NCI-H1694 treated with DMSO at 0.1 percent for 48 hours (cell line): Measurements from ENCODE around the gene DDX24.
"Not testable (repeated sequence)": the region's sequence is repeated elsewhere in the genome, so short reads cannot be mapped to it uniquely, and the experiment has no call there.

ENCODE experiments used
- DNase-seq: peaks from one replicate; lab custom pipeline; 2025; lab: John Stamatoyannopoulos, UW

DDX24 gene

GRCh38 chr14:94081386-94081820 lies 401 bp upstream of the DDX24 start:
- DNase-seq: no peak

GRCh38 chr14:94079891-94080620 lies 946 bp downstream of the DDX24 start:
- DNase-seq: no peak

- no peak for DNase-seq
Measured at GRCh38 chr14:94077823-94078222, 3.2 kb downstream of the DDX24 start.

- DNase-seq: no peak
Measured at GRCh38 chr14:94077111-94077821, 3.7 kb downstream of the DDX24 start.

- DNase-seq: no peak
Measured at GRCh38 chr14:94075008-94075407, 6.0 kb downstream of the DDX24 start.

- no peak for DNase-seq
Measured at GRCh38 chr14:94074534-94074933, 6.5 kb downstream of the DDX24 start.

GRCh38 chr14:94072076-94072475 lies 8.9 kb downstream of the DDX24 start:
- not testable (repeated sequence) for DNase-seq

- no peak for DNase-seq
Measured at GRCh38 chr14:94066089-94066676, 14.8 kb downstream of the DDX24 start.

- no peak for DNase-seq
Measured at GRCh38 chr14:94062344-94062940, 18.6 kb downstream of the DDX24 start.

GRCh38 chr14:94059998-94060397 lies 21.0 kb downstream of the DDX24 start:
- DNase-seq: no peak

- DNase-seq: no peak
Measured at GRCh38 chr14:94058674-94059138, 22.3 kb downstream of the DDX24 start.

GRCh38 chr14:94058128-94058673 lies 22.8 kb downstream of the DDX24 start:
- no peak for DNase-seq

- DNase-seq: no peak
Measured at GRCh38 chr14:94056579-94057308, 24.3 kb downstream of the DDX24 start.

- DNase-seq: no peak
Measured at GRCh38 chr14:94054936-94055335, 26.1 kb downstream of the DDX24 start.

GRCh38 chr14:94054401-94054800 lies 26.6 kb downstream of the DDX24 start:
- no peak for DNase-seq

- DNase-seq: no peak
Measured at GRCh38 chr14:94052662-94053061, 28.3 kb downstream of the DDX24 start.

GRCh38 chr14:94052199-94052598 lies 28.8 kb downstream of the DDX24 start:
- no peak for DNase-seq

GRCh38 chr14:94051779-94052178 lies 29.2 kb downstream of the DDX24 start:
- no peak for DNase-seq

- DNase-seq: peak; percentile 17
Measured at GRCh38 chr14:94051115-94051514, 29.9 kb downstream of the DDX24 start.

GRCh38 chr14:94050231-94050880 lies 30.6 kb downstream of the DDX24 start:
- DNase-seq: no peak

- DNase-seq: no peak
Measured at GRCh38 chr14:94049625-94050023, 31.4 kb downstream of the DDX24 start.
